Activated T-helper 17 cell treated with anti-CD3 and anti-CD28 coated beads, Interleukin-2, amount 50 U/mL, for 72 hours (primary cell): ENCODE data around the gene ADGRL3. TPM values are rescaled to one million over a fixed set of nuclear protein-coding genes. Genes with fewer than 3 reads are reported as not detected.
"Not testable (repeated sequence)": the region's sequence is repeated elsewhere in the genome, so short reads cannot be mapped to it uniquely, and the experiment has no call there.

Source experiments
- ATAC-seq: fragments of 150-1000 bp; cut with Tn5 transposase; replicated peaks from 2 replicates; pipeline ENCODE4 v1.10.0; 2021; ENCODE audit warnings: mild to moderate bottlenecking, moderate library complexity
- H3K27ac Mint-ChIP-seq: one replicate; pipeline ENCODE4 v1.8.0; 2022; ENCODE audit warnings: mixed read lengths
- H3K27me3 Mint-ChIP-seq: one replicate; pipeline ENCODE4 v1.8.0; 2022; ENCODE audit warnings: mixed read lengths
- H3K36me3 Mint-ChIP-seq: one replicate; pipeline ENCODE4 v1.8.0; 2022; ENCODE audit warnings: low read depth, mild to moderate bottlenecking, mixed read lengths
- H3K4me1 Mint-ChIP-seq: one replicate; pipeline ENCODE4 v1.8.0; 2022; ENCODE audit warnings: mixed read lengths
- H3K4me3 Mint-ChIP-seq: one replicate; pipeline ENCODE4 v1.8.0; 2022; ENCODE audit warnings: mild to moderate bottlenecking, mixed read lengths
- H3K9me3 Mint-ChIP-seq: one replicate; pipeline ENCODE4 v1.8.0; 2022; ENCODE audit warnings: mixed read lengths
- total RNA-seq, 2 donors: library from RNA; stranded (reverse); gene quantifications; one replicate each; pipeline ENCODE4 v1.2.3, GENCODE V29; 2022

ADGRL3 gene
- total RNA-seq, 2 donors from 2014 or later = not detected

GRCh38 chr4:61379406-61379805 lies 179.3 kb downstream of the ADGRL3 start:
- ATAC-seq = no peak
- H3K4me3 Mint-ChIP-seq = no peak overlapping the region
- H3K9me3 Mint-ChIP-seq = peaks cover 22% of the 10 kb centered on the region
- no peaks in the 10 kb centered on the region for H3K27me3 Mint-ChIP-seq
- H3K27ac Mint-ChIP-seq = no peak overlapping the region
- H3K36me3 Mint-ChIP-seq = no peaks in the 10 kb centered on the region
- H3K4me1 Mint-ChIP-seq = no peaks in the 10 kb centered on the region

- H3K4me3 Mint-ChIP-seq = no peak overlapping the region
- H3K27me3 Mint-ChIP-seq = no peaks in the 10 kb centered on the region
- H3K27ac Mint-ChIP-seq = no peak overlapping the region
- H3K9me3 Mint-ChIP-seq = peaks cover 22% of the 10 kb centered on the region
- H3K4me1 Mint-ChIP-seq = no peaks in the 10 kb centered on the region
- H3K36me3 Mint-ChIP-seq = no peaks in the 10 kb centered on the region
- ATAC-seq = no peak
Measured at GRCh38 chr4:61380865-61381264, 180.7 kb downstream of the ADGRL3 start.

- Mint-ChIP-seq H3K27me3 (no peaks in the 10 kb centered on the region), H3K9me3 (peaks cover 26% of the 10 kb centered on the region), H3K4me1 (no peaks in the 10 kb centered on the region), H3K36me3 (no peaks in the 10 kb centered on the region), H3K27ac (no peak overlapping the region), H3K4me3 (no peak overlapping the region)
- ATAC-seq = no peak
Measured at GRCh38 chr4:61385256-61385655, 185.1 kb downstream of the ADGRL3 start.

GRCh38 chr4:61387372-61387771 lies 187.2 kb downstream of the ADGRL3 start:
- not testable (repeated sequence) for H3K27ac Mint-ChIP-seq, H3K27me3 Mint-ChIP-seq, ATAC-seq, H3K4me3 Mint-ChIP-seq, H3K36me3 Mint-ChIP-seq, H3K4me1 Mint-ChIP-seq
- peaks cover 18% of the 10 kb centered on the region for H3K9me3 Mint-ChIP-seq

GRCh38 chr4:61389640-61390039 lies 189.5 kb downstream of the ADGRL3 start:
- Mint-ChIP-seq H3K9me3 (peaks cover 12% of the 10 kb centered on the region), H3K4me3 (no peak overlapping the region), H3K4me1 (no peaks in the 10 kb centered on the region), H3K27me3 (no peaks in the 10 kb centered on the region), H3K36me3 (no peaks in the 10 kb centered on the region), H3K27ac (no peak overlapping the region)
- no peak for ATAC-seq

- Mint-ChIP-seq H3K4me3 (no peak overlapping the region), H3K27me3 (no peaks in the 10 kb centered on the region), H3K36me3 (no peaks in the 10 kb centered on the region), H3K9me3 (peaks cover 5% of the 10 kb centered on the region), H3K27ac (no peak overlapping the region), H3K4me1 (no peaks in the 10 kb centered on the region)
- no peak for ATAC-seq
Measured at GRCh38 chr4:61395754-61396153, 195.6 kb downstream of the ADGRL3 start.

GRCh38 chr4:61397174-61397573 lies 197.0 kb downstream of the ADGRL3 start:
- no peaks in the 10 kb centered on the region for H3K27me3 Mint-ChIP-seq
- H3K9me3 Mint-ChIP-seq = peaks cover 5% of the 10 kb centered on the region
- ATAC-seq = no peak
- no peak overlapping the region for H3K4me3 Mint-ChIP-seq
- no peaks in the 10 kb centered on the region for H3K36me3 Mint-ChIP-seq
- no peaks in the 10 kb centered on the region for H3K4me1 Mint-ChIP-seq
- H3K27ac Mint-ChIP-seq = no peak overlapping the region

DNA sequence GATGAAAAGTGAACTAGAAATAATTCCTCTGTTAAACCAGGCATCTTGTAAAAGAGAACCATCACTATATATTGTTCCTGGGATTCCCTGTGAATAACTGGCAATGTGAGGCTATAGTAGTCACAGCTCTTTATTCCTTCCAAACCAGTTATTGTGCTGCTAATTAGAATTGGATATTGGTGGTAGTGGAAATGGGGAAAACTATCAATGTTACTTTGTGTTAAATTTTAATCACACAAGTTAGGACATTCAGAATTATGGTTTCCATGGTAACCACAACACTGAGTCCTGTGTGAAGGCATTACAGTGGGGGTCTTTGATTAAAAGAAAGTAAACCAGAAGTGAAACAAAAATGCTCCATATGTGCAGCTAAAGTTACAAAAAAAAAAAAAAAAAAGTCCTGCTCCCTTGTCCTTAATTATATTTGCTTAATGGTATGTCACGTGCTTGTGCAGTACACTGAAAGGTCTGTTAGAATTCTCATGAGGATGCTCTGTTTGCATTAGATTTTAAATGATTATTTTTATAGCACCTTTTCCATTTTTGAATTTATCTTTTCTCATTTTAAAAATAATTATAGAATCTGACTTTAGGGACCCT lies 200.4 kb downstream of the ADGRL3 start:
- no peaks in the 10 kb centered on the region for H3K27me3 Mint-ChIP-seq
- no peak overlapping the region for H3K4me3 Mint-ChIP-seq
- peaks cover 5% of the 10 kb centered on the region for H3K9me3 Mint-ChIP-seq
- no peaks in the 10 kb centered on the region for H3K36me3 Mint-ChIP-seq
- H3K27ac Mint-ChIP-seq = no peak overlapping the region
- H3K4me1 Mint-ChIP-seq = no peaks in the 10 kb centered on the region
- no peak for ATAC-seq

DNA sequence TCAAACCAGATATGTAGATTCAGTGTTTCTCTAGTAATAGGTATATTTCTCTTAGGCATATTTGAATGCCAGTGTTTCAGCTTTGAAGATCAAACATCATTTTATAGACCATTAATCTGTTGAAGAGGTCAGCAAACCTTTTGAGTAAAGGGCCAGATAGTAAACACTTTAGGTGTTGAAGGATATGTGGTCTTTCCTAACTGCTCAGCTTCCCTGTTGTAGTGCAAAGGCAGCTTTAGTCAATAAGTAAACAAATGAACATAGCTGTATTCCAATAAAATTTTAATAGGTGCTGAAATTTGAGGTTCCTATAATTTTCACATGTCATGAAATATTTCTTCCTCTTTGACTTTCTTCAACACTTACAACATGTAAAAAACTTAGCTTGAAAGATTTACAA lies 201.6 kb downstream of the ADGRL3 start:
- Mint-ChIP-seq H3K36me3 (no peaks in the 10 kb centered on the region), H3K27ac (no peak overlapping the region), H3K4me1 (no peaks in the 10 kb centered on the region), H3K27me3 (no peaks in the 10 kb centered on the region), H3K9me3 (peaks cover 5% of the 10 kb centered on the region), H3K4me3 (no peak overlapping the region)
- ATAC-seq = no peak

DNA sequence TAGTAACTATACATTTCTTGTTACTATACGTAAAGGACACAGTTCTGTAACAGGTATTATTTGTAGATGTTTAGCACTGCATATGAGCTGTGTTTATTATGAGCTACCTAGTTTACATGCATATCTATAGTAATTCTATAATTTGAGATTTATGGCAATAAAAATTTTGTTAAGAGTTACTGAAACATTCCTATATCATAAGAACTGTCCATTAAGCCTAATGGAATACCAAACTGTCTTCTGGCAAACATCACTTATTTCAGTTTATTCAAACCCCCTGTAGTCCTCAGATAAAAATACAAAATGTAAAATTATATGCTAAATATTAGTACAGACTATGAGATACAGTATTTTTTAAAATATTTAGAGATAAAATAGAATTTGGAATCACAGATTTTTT lies 205.2 kb downstream of the ADGRL3 start:
- Mint-ChIP-seq H3K4me1 (no peaks in the 10 kb centered on the region), H3K4me3 (no peak overlapping the region), H3K36me3 (no peaks in the 10 kb centered on the region), H3K27me3 (no peaks in the 10 kb centered on the region), H3K9me3 (no peaks in the 10 kb centered on the region), H3K27ac (no peak overlapping the region)
- ATAC-seq = no peak

- Mint-ChIP-seq H3K27ac (no peak overlapping the region), H3K4me3 (no peak overlapping the region), H3K9me3 (no peaks in the 10 kb centered on the region), H3K4me1 (no peaks in the 10 kb centered on the region), H3K36me3 (no peaks in the 10 kb centered on the region), H3K27me3 (no peaks in the 10 kb centered on the region)
- no peak for ATAC-seq
Measured at GRCh38 chr4:61406677-61407076, 206.6 kb downstream of the ADGRL3 start.

DNA sequence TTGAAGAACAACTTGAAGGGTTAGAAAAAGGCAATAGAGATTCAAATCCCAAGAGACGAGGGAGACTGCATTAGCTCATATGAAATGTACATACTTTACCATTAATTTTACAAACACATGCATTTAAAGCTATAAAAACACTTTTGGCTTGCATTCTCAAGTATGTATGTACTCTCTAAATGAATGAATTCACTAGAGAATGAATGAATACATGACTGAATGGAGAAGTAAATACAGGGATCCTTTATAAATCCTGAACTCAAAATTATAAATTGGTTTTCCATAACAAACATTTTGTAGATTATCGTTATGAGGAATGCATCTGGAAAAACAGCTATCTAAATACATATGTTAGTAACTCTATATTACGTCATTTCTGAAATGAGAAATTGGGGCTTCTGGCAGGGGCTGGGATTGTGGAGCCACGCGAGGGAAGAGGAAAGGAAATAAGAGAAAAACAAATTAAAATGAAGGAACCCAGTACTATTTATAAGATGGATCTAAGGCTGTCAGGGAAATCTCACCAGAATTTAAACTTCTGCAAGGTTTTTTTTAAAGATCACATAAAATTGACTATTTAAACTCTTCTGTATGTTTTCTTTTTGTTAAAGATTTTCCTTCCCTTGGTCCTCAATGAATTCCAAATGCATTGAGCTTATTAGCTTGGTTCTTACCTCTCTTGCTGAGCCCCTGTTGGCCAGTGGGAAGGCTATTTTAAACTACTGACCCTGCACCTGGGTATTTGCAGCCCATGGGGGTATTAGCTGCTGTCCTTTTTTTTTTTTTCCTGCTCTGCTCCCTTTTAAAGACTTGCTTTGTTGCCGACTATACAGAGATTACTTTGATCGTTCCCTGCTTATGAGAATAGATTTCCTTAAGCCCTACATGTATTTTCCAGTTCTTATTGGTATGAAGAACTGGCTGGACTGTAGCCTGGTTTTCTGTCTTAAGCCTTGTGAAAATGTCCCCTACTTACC lies 207.8 kb downstream of the ADGRL3 start:
- no peak for ATAC-seq

GRCh38 chr4:61408861-61409260 lies 208.7 kb downstream of the ADGRL3 start:
- Mint-ChIP-seq H3K27me3 (no peaks in the 10 kb centered on the region), H3K27ac (no peak overlapping the region), H3K4me1 (no peaks in the 10 kb centered on the region), H3K36me3 (no peaks in the 10 kb centered on the region), H3K4me3 (no peak overlapping the region), H3K9me3 (no peaks in the 10 kb centered on the region)
- no peak for ATAC-seq

More for the DNA sequence above, 207.8 kb downstream of the ADGRL3 start:
- no peaks in the 10 kb centered on the region for H3K9me3 Mint-ChIP-seq
- H3K27me3 Mint-ChIP-seq = no peaks in the 10 kb centered on the region
- no peak overlapping the region for H3K4me3 Mint-ChIP-seq
- H3K36me3 Mint-ChIP-seq = no peaks in the 10 kb centered on the region
- H3K27ac Mint-ChIP-seq = no peak overlapping the region
- no peaks in the 10 kb centered on the region for H3K4me1 Mint-ChIP-seq

DNA sequence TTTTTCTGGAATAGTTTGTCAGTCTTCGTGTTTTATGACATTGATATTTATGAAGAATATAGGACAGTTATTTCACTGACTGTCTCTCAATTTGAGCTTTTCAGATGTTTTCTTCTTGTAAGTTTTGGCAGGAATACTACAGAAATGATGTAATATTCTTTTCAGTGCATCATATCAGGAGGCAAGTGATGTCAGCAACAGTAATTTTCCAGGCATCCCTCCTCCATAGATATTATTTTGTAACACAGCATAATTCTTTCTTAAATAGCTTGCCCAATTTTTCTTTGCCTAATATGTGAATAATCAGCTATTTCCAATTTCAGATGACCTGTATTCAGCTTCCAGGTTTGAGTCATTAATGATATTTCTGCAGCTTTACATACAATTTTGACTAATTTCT lies 211.1 kb downstream of the ADGRL3 start:
- H3K36me3 Mint-ChIP-seq = no peaks in the 10 kb centered on the region
- ATAC-seq = no peak
- H3K4me3 Mint-ChIP-seq = no peak overlapping the region
- H3K27me3 Mint-ChIP-seq = no peaks in the 10 kb centered on the region
- no peaks in the 10 kb centered on the region for H3K4me1 Mint-ChIP-seq
- H3K9me3 Mint-ChIP-seq = no peaks in the 10 kb centered on the region
- no peak overlapping the region for H3K27ac Mint-ChIP-seq

GRCh38 chr4:61425315-61425714 lies 225.2 kb downstream of the ADGRL3 start:
- Mint-ChIP-seq H3K4me1 (no peaks in the 10 kb centered on the region), H3K9me3 (peaks cover 12% of the 10 kb centered on the region), H3K36me3 (no peaks in the 10 kb centered on the region), H3K27me3 (no peaks in the 10 kb centered on the region), H3K4me3 (no peak overlapping the region), H3K27ac (no peak overlapping the region)
- no peak for ATAC-seq
